AG08395 (cell line): ENCODE data around the gene STK38L.
A peak's percentile ranks its signal among the peaks of the same experiment; 100 is the strongest.

Experiments
- DNase-seq: peaks from one replicate; pipeline ENCODE4 v3.0.0; 2012; ENCODE audit warnings: mixed read lengths, low spot score

Gene STK38L

DNA sequence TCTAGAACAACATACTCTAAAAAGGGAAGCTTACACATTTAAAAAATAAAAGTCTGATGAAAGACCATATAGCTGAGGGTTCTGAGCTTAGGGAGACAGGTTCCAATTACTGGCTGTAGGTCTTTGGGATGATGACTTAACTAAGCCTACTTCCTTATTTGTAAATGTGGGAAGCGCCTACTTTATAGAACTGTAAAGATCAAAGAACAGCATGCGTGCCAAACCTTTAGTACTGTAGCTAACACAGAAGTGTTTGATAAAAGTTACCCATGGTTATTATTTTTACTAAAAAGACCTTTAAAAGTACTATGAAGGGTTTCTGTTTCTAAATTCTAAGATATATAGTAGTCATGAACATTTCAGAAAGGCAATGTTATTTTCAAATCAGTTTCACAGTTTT, 35.7 kb downstream of the STK38L start:
- DNase-seq: no peak

DNA sequence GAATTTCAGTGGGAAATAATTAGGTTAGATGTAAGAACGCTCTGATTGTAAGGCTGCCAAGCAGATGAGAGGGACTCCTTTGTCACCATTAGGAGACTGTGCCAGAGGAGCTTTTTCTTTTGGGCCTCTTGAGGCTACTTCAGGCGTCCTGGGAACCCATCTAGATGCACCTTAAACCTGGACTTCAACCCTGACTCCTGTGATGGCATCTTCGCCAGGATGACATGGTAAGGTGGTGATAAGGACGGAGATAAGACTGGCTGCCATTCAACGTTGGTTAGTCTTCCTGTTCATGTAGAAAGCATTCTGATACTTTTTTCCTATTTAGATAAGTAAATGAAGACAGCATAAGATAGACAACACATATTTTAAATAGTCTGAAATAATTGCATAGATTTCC, 36.3 kb downstream of the STK38L start:
- no peak for DNase-seq

DNA sequence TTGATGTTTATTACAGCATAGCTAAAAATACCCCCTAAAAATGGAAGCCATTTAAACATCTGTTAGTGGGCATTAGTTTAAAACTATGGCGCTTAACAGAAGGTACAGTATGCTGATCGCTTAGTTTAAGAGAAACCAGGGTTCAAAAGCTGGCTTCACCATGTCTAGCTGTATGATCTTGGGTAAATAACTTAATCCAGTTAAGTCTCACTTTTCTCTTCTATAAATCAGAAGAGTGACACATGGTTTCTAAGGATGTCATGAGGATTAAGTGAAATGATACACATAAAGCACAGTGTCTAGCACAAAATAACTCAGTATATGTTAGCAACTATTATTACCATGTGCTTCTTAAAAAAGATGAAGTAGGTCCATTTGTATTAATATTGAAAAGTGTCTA, 38.7 kb downstream of the STK38L start:
- no peak for DNase-seq

DNA sequence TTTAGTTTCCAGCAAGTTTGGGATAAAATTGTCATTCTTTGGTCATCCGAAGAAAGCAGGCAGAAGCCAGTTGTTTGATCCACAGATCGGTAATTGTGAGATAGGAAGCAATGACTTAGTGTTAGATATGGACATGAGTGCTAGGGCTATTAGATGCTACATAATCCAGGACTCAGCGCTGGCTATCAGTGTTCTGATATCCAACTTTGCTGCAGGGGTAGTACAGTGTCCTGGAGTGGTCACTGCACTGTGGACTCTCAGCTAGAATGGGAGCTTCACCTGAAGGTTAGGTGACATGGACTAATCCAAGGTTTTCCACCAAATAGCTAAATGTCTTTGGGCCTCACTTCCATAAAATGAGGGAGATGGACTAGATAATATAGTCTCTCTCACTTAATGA, 39.9 kb downstream of the STK38L start:
- DNase-seq: no peak

DNA sequence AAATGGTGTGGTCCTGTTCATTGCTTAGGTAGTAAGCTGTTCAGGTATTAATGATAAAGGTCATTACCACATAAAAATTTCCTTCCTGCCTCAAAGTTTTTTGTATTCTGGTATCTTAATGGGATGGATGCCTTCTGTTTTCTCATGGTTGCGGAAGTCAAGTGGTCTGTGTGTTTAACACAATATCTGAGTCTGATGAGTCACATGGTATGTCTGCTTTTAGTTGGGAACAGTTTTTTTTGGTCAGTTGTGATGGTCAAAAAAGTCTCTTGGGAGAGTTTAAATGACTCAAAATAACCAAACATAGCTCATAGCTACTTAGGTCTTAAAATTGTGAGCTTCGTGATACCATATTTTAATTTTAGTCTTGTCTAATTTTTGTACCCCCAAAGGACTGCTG, 40.7 kb downstream of the STK38L start:
- peak; percentile 67 for DNase-seq

DNA sequence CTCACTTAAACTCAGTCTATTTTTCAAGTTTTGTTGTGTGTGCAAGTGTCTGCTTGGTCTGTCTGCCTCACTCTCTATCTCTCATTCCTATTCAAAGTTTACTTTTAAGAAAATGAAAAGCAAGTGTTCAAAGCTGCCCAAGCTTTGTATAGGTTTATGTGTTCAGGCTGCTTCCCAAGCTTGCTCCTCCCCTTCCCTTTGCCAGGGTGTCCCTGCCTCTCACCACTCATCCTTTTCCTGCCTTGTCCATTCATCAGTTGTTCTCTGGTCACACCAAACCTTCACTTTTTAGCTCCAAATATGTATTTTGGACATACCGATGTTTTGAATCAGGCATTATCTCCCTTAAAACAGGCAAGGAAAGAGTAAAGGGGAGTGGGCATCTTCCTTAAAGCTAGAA, 41.3 kb downstream of the STK38L start:
- DNase-seq: peak; percentile 19

DNA sequence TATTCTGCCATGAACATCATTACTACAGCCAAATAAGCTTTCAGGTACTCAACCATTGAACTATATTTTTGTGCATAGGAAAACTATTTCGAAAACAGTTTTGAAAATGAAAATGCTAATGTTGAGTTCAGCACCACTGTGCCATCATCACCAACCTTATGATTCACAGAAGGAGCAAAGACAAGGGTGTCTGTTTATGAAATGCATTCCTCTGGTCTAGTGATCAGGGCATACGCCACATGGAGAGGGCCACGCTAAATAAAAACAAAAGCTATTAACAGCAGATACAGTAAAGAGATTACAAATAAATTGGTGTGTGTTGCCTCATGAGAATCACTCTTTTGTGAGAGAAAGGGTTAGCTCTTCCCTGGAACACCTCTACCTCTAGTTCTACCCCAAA, 45.3 kb downstream of the STK38L start:
- DNase-seq: no peak

DNA sequence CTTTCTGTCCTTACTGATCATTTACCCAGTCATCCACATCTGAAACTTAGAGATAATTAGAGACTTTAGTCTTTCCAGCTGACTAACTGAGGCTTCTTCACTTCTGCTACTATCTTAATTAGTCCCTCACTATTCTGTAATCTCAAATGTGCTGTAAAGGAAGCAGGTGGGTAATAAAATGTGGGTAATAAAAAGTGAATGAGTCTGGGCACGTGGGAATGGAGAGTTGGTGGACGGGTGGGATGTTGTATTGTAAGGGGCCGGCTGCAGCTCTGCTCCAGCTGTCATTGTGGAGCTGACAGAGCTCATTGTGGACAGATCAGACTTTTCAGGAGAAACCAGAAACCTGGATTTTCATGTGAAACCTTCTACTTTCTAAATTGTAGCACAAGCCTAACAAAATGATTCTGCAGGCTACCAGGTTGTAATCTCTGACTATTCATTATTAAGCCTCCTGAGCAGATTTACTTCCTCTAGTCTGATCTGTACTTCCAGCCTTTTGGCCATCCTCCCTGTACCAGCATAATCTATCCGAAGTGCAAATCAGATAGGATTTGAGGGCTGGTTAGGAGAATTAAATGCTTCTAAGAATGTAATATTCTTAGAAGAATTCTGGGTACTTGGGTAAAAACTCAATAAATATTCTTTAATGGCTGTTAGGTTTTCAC, 46.5 kb downstream of the STK38L start:
- DNase-seq: no peak

DNA sequence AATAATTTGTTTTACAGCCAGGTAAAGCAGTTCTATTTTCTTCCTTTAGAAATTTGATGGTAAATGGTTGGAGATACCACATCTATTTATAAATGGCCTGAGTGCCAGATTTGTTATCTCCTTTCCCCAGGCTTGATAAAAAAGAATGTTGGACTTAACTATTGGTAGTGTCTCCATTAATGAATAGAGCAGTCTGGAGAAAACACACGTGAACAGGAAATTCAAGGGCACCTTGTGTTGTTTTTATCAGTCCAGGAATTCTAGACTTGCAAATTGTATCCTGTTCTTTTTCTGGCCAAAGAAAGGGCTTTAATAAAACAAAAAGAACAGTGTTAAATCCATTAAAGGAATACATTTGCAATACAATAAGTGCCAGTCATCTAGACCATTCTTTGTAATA, 47.8 kb downstream of the STK38L start:
- no peak for DNase-seq

DNA sequence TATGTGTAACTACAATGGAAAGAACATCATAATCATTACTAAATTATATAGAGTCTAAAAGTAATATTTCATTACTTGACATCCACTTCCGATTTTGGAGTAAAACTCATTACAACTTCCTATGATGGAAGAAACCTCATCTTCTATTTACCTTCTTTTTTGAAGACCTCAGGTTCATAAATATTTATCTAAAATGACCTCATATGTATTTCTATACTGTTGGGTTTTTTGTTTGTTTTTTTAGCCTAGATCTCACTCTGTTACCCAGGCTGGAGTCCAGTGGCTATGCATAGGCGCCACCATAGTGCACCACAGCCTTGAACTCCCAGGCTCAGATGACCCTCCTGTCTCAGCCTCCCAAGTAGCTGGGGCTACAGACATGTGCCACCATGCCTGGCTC, 48.6 kb downstream of the STK38L start:
- DNase-seq: no peak

DNA sequence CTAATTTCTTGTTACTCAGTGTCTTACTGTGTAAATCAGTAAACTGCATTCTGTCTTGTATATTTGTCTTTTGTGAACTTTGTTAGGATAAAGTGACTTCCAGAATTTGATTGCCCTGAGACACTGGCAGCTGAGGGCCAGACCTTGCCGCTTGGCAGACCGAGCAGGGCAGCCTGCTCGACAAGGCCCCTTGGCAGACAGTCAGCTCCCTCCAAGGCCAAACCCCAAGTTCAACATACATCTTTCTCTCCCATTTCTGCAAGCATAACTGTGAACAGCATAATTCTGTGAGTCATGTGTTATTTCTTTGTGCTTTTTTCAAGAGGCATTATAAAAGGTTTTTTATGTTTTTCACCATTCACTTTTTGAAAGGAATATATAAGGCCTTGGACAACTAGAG, 49.4 kb downstream of the STK38L start:
- no peak for DNase-seq

DNA sequence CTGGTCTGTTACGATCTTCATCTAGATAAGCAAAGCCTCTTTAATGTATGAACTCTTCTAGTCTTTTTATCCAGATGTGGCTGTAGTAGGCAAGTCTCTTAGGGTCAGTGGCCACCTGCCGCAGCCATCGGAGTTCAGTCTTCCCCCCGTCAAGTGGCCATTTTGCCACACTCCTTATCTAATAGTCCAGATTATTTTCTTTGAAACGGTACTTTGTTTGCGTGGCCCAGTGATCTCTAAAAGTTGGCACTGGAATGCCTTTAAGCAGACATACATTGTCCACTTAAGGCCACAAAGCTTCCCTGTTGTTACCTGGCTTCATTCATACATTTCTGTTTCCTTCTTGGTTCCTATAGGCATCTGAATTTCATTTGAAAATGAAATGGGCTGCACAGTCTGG, 52.6 kb downstream of the STK38L start:
- DNase-seq: no peak

DNA sequence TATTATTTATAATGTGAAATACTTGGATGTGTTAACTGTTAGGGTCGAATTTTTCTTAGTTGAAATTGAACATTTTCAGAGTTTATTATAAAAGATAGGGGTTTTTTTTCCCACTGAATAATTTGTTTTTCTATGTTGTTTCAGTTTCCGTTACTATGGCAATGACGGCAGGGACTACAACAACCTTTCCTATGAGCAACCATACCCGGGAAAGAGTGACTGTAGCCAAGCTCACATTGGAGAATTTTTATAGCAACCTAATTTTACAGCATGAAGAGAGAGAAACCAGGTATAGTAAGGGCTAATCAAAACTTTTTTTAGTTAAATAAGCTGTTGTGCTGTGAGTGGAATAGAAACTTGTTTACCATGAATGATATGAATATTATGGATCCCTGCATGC, 53.5 kb downstream of the STK38L start:
- DNase-seq: no peak

DNA sequence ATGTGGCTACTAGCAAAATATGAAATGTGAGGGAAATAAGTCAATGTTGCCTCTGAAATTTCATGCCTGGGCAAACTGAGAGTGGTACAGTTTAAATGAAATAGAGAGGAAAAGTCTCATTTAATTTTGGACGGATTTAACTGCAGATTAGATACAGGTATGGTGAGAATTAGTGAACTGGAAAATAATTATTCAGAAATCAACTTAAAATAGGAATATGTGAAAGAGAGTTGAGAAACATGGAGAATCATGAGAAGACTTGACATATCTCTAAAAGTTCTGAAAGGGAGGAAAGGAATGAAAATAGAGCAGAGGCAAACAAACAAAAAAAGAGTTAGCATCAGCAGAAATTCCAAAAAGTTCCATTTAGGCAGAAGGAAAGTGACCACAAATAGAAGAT, 55.0 kb downstream of the STK38L start:
- no peak for DNase-seq

DNA sequence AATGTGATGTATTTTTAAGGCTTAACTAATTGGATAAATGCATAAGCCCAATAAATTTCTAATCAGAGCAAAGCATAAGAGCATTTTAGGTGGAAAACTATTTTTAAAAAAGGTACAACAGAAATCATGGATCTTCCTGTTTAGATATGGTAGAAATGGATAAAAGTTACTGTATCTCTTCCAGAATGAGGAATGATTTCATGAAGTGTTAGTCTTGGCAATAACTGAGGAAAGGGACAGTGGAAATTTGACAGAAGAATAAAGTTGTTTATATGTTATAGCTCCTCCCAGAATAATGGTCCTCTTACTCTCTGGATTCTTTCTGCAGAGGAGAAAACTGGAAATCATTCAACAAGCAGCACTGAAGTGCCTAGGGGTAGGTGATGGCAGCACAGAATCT, 56.1 kb downstream of the STK38L start:
- no peak for DNase-seq

DNA sequence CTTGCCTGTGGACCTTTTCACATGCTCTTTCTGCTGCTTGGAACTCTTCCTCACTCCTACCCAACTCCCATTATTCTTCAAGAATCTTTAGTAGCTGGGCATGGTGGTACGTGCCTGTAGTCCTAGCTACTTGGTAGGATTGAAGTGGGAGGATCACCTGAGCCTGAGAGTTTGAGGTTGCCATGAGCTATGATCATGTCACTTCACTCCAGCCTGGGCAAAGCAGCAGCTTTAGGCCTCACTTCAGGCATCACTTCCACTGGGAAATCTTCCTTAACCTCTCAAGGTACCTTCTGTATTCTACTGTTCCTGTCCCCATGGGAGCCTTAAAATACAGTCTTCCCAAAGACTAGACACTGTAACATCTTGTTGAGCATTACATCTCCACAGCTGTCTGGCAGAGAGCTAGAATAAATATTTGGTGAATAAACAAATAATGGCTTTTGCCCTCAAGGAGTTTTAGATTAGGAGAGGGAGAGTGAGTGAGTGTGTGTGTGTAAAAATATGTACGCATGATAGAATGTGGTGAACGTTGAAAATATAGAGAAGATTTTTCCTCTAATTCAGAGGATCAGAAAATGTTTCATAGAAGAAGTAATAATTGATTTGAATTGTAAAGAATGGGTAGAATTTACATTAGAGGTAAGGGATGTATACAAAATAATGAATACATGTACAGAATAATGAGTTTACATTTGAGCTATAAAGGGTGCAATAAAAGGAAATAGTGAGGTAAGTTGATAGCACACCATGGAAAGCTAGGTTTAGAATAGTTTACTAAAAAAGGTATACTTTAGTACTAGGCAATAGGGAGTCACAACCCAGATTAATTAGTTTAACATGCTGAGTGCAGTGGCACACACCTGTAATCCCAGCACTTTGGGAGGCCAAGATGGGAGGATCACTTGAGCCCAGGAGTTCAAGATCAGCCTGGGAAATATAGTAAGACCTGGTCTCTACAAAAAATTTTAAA, 59.3 kb downstream of the STK38L start:
- DNase-seq: no peak

DNA sequence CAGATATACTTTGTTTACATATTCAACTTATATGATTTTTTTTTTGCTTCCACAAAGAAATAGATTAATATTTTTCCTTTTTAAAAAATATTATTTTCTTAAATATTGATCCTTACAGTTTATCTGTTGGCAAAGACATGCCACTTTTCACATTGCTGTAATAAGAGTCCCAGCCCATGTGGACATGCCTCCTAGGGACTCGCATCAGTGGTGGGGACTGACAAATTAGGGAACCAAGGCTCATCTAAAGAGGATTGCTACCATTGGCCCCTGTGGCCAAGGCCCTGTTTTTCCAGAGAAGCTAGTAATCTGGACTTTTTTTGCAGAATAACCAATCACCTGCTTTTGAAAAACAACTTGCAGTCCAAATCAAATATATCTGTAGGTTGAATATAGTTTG, 60.8 kb downstream of the STK38L start:
- DNase-seq: no peak

DNA sequence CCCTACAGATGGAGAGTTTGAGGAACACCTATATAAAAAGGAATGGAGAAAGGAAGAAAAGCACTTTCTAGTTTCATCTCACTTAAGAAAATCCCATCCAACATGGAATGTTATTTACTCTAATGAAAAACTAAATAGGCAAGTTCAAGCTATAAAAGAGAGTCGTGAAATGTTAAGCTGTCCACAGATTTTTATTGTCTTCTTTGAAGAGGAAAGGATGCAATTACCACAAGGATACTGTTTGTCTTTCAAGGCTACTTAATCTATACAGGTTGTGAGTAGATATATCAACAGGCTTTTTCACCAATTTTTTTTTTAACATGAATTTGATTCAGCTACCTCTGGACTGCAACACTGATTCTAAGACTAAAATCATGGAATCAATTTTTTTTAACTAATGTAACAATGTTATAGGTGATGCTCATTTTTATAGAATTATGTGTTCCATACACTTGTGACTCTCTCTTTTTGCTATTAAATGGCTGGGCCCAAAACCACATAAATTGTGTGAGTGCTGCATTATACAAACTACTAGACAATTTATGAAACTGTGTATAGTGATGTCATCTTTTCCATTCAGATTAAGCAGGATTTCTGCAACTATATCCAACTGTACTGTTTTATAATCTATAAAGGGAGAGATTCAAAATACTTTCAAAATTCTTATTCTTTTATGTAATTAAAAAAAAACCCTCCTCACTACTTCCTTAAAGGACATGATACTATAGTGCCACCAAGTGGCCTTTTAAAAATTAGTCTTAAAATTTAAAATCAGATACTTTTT, 61.8 kb downstream of the STK38L start:
- DNase-seq: peak; percentile 30

DNA sequence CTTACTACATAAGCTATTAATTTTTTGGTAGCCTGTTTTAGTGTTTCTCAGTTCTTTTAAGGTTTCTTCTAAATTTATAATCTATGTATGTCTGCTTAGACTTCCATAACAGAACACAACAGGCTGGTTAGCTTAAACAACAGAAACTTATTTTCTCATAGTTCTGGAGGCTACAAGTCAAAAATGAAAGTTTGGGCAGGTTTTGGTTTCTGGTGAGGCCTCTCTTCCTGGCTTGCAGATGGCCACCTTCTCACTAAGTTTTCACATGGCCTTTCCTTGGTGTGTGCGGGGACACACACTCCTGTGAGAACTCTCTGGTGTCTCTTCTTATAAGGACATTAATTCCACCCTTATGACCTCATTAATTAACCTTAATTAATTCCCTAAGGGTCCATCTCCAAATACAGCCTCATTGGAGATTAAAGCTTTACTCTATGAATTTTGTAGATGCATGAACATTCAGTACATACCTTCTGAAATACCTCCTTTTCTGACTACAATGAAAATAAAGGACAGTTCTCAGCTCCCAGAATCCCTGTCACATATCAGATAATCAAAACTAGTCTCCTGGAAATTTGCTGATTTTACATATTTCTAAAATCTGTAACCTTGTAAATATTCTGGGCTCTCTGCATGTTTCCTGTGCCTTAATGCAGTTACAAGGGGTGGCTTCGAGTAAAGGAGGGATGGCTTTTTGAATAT, 65.4 kb downstream of the STK38L start:
- no peak for DNase-seq

DNA sequence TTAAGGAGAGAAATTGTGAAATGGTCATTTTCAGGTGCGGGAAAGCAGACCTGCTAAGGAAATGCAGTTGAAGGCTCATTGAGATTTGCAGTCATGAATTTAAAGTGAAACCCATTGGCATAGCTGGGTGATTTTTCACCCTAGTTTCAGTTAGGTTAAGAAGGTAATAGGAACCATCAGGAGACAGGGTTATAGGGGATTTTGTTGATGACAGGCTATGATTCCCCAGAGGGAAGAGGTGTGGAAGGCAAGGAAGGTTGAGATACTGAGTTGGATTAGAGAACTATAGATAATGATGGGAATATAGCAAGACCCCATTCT, 65.9 kb downstream of the STK38L start:
- DNase-seq: no peak

DNA sequence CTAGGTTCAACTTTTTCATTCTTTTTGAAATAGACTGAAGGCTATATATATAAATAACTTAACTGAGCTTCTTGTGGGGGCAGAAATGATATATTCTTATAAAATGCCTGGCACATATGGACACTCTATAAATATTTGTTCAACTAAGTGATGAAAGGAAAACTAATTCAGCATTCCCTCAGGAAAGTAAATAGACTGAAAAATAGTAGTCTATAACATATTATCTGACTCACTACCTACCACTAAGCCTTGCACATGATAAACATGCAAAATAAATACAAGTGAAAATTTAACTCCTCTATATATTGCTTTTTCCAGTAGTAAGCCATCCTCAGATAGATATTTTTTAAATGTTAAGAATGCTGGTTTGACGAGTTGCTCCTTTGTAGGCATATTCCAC, 72.9 kb downstream of the STK38L start:
- DNase-seq: no peak

DNA sequence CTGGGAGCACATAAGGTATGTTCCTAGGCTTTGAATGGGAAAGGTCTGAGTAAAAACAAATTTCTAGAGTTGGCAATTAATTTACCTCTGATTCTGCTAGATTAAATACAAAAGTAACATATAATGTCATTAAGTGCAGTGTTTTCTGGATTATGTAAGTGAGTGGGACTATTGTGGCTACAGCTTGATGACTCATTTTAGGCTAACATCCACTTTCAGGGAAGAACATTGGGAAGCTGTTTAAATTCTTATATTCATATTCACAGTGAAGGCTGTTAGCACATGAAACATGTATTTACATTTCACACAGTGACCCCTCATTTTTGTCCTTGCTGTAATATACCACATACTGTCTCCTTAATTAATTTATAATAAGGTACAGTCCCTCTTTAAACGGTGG, 75.3 kb downstream of the STK38L start:
- DNase-seq: peak; percentile 65
